ENCODE measurements around the gene FAM107B.

DNA sequence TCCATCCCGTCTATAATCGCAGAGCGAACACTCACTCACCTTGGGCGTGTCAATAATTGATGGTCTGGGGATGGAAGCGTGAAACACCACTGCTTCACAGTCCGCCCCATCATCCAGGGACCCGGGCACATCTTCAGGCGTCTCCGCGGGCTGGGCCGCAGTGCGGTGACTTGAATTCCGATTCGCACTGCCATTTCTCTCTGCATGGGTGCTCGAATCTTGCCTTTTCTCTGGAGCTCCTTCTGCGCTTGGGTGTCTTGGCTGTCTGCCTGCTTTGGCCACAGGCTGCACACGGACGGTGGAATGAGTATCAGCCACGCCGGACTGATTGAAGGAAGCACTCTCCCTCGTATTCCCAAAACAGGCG, 500 bp downstream of the FAM107B start:
- TF ChIP-seq, protein P1, sequence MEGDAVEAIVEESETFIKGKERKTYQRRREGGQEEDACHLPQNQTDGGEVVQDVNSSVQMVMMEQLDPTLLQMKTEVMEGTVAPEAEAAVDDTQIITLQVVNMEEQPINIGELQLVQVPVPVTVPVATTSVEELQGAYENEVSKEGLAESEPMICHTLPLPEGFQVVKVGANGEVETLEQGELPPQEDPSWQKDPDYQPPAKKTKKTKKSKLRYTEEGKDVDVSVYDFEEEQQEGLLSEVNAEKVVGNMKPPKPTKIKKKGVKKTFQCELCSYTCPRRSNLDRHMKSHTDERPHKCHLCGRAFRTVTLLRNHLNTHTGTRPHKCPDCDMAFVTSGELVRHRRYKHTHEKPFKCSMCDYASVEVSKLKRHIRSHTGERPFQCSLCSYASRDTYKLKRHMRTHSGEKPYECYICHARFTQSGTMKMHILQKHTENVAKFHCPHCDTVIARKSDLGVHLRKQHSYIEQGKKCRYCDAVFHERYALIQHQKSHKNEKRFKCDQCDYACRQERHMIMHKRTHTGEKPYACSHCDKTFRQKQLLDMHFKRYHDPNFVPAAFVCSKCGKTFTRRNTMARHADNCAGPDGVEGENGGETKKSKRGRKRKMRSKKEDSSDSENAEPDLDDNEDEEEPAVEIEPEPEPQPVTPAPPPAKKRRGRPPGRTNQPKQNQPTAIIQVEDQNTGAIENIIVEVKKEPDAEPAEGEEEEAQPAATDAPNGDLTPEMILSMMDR (conservative IDR thresholded peaks at IDR 0.05), result no peak
- no peak for TF ChIP-seq ZFX (IDR thresholded peaks at IDR 0.05)
